HepG2 (cell line): ENCODE data around the gene LYPD8. TPM values are rescaled to one million over a fixed set of nuclear protein-coding genes. Genes with fewer than 3 reads are reported as not detected.

Source experiments
- ATAC-seq: fragments of 200-7000 bp; cut with Tn5 transposase; 3 replicates; pipeline ENCODE4 v1.9.1; 2020; ENCODE audit warnings: mild to moderate bottlenecking, moderate library complexity
- BruUV-seq: library from RNA; stranded (reverse); fragments of 400-500 nt; replicated peaks from 2 replicates; lab custom pipeline; 2021; lab: Mats Ljungman, UMichigan
- CTCF ChIA-PET: fragments of 300-600 bp; formaldehyde crosslinking; extraction: SDS; loops from one replicate; lab custom pipeline; 2021; ENCODE audit warnings: low total read pairs, inconsistent platforms, low intra/inter-chr PET ratio; lab: Yijun Ruan, JAX
- POLR2A ChIA-PET: fragments of 350-600 bp; sonication (Branson Sonifier 250); formaldehyde crosslinking; loops from one replicate; lab custom pipeline; 2020; ENCODE audit warnings: antibody characterized with exemption, inconsistent platforms; lab: Yijun Ruan, JAX
- DNase-seq: peaks from one replicate; pipeline ENCODE4 v3.0.0-alpha.2; 2015; ENCODE audit warnings: low spot score
- FAIRE-seq: peaks from 3 replicates; lab custom pipeline; 2011; peaks lifted over from hg19 to GRCh38; lab: Jason Lieb, UNC
- H2AFZ ChIP-seq: one replicate; pipeline ENCODE4 v1.6.1; 2011; ENCODE audit warnings: low read length, inconsistent platforms
- H3K27ac ChIP-seq: fragments of 300-600 bp; 3 replicates; pipeline ENCODE4 v1.8.0; 2011; ENCODE audit warnings: mixed run types, mild to moderate bottlenecking, mixed read lengths, low read length, inconsistent platforms; ENCODE audit not compliant: insufficient read depth; ENCODE audit errors: extremely low read length
- H3K27me3 ChIP-seq, 2 experiments: fragments of 200-600 bp in 1 of 2; 2 replicates in 1 of 2; 3 replicates in 1 of 2; pipeline versions ENCODE4 v1.6.0 to v1.8.0; 2011; ENCODE audit warnings: low read length in 2 of 2, mild to moderate bottlenecking in 2 of 2, moderate library complexity in 2 of 2, inconsistent platforms in 1 of 2; ENCODE audit not compliant: insufficient read depth in 2 of 2, control insufficient read depth in 1 of 2
- H3K36me3 ChIP-seq, 2 experiments: fragments of 200-600 bp in 1 of 2; replicated peaks in 1 of 2; 2 replicates in 1 of 2; 3 replicates in 1 of 2; pipeline versions ENCODE4 v1.5.1 to v1.8.0; 2011; ENCODE audit warnings: low read length in 2 of 2, inconsistent platforms in 1 of 2; ENCODE audit not compliant: insufficient read depth in 2 of 2, control insufficient read depth in 1 of 2
- H3K4me1 ChIP-seq: 2 replicates; pipeline ENCODE4 v1.5.1; 2012; ENCODE audit warnings: low read length, inconsistent platforms; ENCODE audit not compliant: insufficient read depth
- H3K4me2 ChIP-seq: 2 replicates; pipeline ENCODE4 v1.6.0; 2011; ENCODE audit warnings: low read depth, low read length, inconsistent platforms
- H3K4me3 ChIP-seq, 3 experiments: fragments of 200-600 bp in 1 of 3; sonication (generic), shearing (Covaris generic) in 1 of 3; replicated peaks in 1 of 3; 2 replicates each; pipeline ENCODE4 v1.5.1; 2011 to 2016; ENCODE audit warnings: low read length in 3 of 3, inconsistent platforms in 2 of 3, low read depth in 2 of 3, mild to moderate bottlenecking in 2 of 3, control low read depth in 1 of 3, mixed read lengths in 1 of 3; ENCODE audit not compliant: insufficient read depth in 1 of 3
- H3K79me2 ChIP-seq: one replicate; pipeline ENCODE4 v1.6.1; 2011; ENCODE audit warnings: low read length, inconsistent platforms; ENCODE audit not compliant: insufficient read depth
- H3K9ac ChIP-seq: 2 replicates; pipeline ENCODE4 v1.6.0; 2011; ENCODE audit warnings: mild to moderate bottlenecking, low read depth, low read length, inconsistent platforms; ENCODE audit not compliant: insufficient read depth
- H3K9me3 ChIP-seq: 2 replicates; pipeline ENCODE4 v1.5.1; 2012; ENCODE audit warnings: mild to moderate bottlenecking, low read length
- H4K20me1 ChIP-seq: 2 replicates; pipeline ENCODE4 v1.6.0; 2011; ENCODE audit warnings: inconsistent platforms, mild to moderate bottlenecking, low read length, moderate library complexity; ENCODE audit not compliant: insufficient read depth
- CREM ChIP-seq, 2 experiments: sonication (generic) in 1 of 2; formaldehyde crosslinking in 1 of 2; IDR thresholded peaks; 2 replicates each; pipeline versions ENCODE4 v1.4.0 to v1.6.1; 2016 to 2020; ENCODE audit warnings: antibody characterized with exemption in 1 of 2, mild to moderate bottlenecking in 1 of 2, missing genetic modification reagents in 1 of 2
- DBP ChIP-seq: sonication (generic); formaldehyde crosslinking; IDR thresholded peaks from 2 replicates; pipeline ENCODE4 v1.4.0; 2020; ENCODE audit warnings: missing genetic modification reagents; ENCODE audit errors: not compliant biosample characterization
- ELF3 ChIP-seq: IDR thresholded peaks from 2 replicates; pipeline ENCODE4 v1.6.1; 2016; ENCODE audit warnings: missing genetic modification reagents, missing compliant biosample characterization
- FOSL2 ChIP-seq: sonication (generic); formaldehyde crosslinking; IDR thresholded peaks from 2 replicates; pipeline ENCODE4 v1.4.0; 2020; ENCODE audit warnings: missing genetic modification reagents
- HDAC1 ChIP-seq: sonication (generic); formaldehyde crosslinking; IDR thresholded peaks from 2 replicates; pipeline ENCODE4 v1.5.1; 2020; ENCODE audit warnings: mild to moderate bottlenecking, missing genetic modification reagents
- HDAC2 ChIP-seq: sonication (generic); formaldehyde crosslinking; IDR thresholded peaks from 2 replicates; pipeline ENCODE4 v1.4.0; 2020; ENCODE audit warnings: missing genetic modification reagents
- HNF4A ChIP-seq: sonication (generic); formaldehyde crosslinking; IDR thresholded peaks from 2 replicates; pipeline ENCODE4 v1.4.0; 2020; ENCODE audit warnings: missing genetic modification reagents
- HNRNPUL1 ChIP-seq: fragments of 200-400 bp; formaldehyde crosslinking; IDR thresholded peaks from 2 replicates; pipeline ENCODE4 v1.6.1; 2017; ENCODE audit warnings: low read depth, mild to moderate bottlenecking, low read length, moderate library complexity
- HOMEZ ChIP-seq: IDR thresholded peaks from 2 replicates; pipeline ENCODE4 v1.6.1; 2016; ENCODE audit warnings: low read depth
- ONECUT2 ChIP-seq: sonication (generic); formaldehyde crosslinking; IDR thresholded peaks from 2 replicates; pipeline ENCODE4 v1.4.0; 2020; ENCODE audit warnings: missing genetic modification reagents
- POLR2AphosphoS5 ChIP-seq: IDR thresholded peaks from 2 replicates; pipeline ENCODE4 v1.6.1; 2012; ENCODE audit warnings: low read depth, low read length
- RNF2 ChIP-seq: fragments of 450-650 bp; conservative IDR thresholded peaks from 2 replicates; pipeline ENCODE4 v1.6.1; 2016; ENCODE audit warnings: low read depth
- SAP130 ChIP-seq: IDR thresholded peaks from 2 replicates; pipeline ENCODE4 v1.6.1; 2016; ENCODE audit warnings: low read depth
- SOX5 ChIP-seq: IDR thresholded peaks from 2 replicates; pipeline ENCODE4 v1.6.1; 2016; ENCODE audit warnings: borderline replicate concordance
- XRCC5 ChIP-seq: fragments of 200-400 bp; formaldehyde crosslinking; optimal IDR thresholded peaks from 2 replicates; pipeline ENCODE3; 2017; ENCODE audit warnings: mild to moderate bottlenecking, low read length
- ZBED4 ChIP-seq: sonication (generic); formaldehyde crosslinking; IDR thresholded peaks from 2 replicates; pipeline ENCODE4 v1.4.0; 2020; ENCODE audit warnings: missing genetic modification reagents, borderline replicate concordance
- ZNF432 ChIP-seq: sonication (generic); formaldehyde crosslinking; IDR thresholded peaks from 2 replicates; pipeline ENCODE4 v1.5.0; 2020; ENCODE audit warnings: missing genetic modification reagents, mild to moderate bottlenecking, borderline replicate concordance
- ZNF616 ChIP-seq: sonication (generic); formaldehyde crosslinking; IDR thresholded peaks from 2 replicates; pipeline ENCODE4 v1.5.0; 2020; ENCODE audit warnings: low read depth, mild to moderate bottlenecking, missing genetic modification reagents
- ZNF766 ChIP-seq: sonication (generic); formaldehyde crosslinking; IDR thresholded peaks from 2 replicates; pipeline ENCODE4 v1.5.0; 2020; ENCODE audit warnings: missing genetic modification reagents, borderline replicate concordance
- WGBS: methylation state at CpG from one replicate; pipeline ENCODE4 v1.1.6; 2017; ENCODE audit warnings: low lambda C conversion rate; 5-methylcytosine and 5-hydroxymethylcytosine counted together
- in situ Hi-C: cut with HindIII; loops from 2 replicates; pipeline ENCODE4 v1.10.0; 2017; ENCODE audit warnings: low pct_unique_long_range_greater_than_20kb; ENCODE audit not compliant: extremely low pct_ligation_motif_present
- intact Hi-C: fragments of 100-400 bp; cut with micrococcal nuclease; formaldehyde crosslinking; loops from one replicate; pipeline ENCODE4 v1.10.0; 2022; ENCODE audit not compliant: unreplicated experiment
- polyA plus RNA-seq, 8 experiments: library from polyadenylated mRNA; depleted of rRNA in 3 of 8; stranded (reverse) in 7 of 8; unstranded in 1 of 8; fragments of >200 nt; fragmentation: Illumina TruSeq in 4 of 8; extraction: Trizol in 4 of 8; gene quantifications; 2 replicates each; pipeline versions ENCODE4 v1.2.1 to v1.2.3, GENCODE V29; 2011 to 2016; ENCODE audit warnings: low read depth in 4 of 8, missing spikeins in 1 of 8, mixed read lengths in 1 of 8; ENCODE audit not compliant: insufficient read depth in 1 of 8
- total RNA-seq, 5 experiments: library from RNA; depleted of rRNA; stranded (reverse); fragments of >200 nt; fragmentation: Illumina TruSeq; extraction: Trizol; gene quantifications; 2 replicates each; pipeline ENCODE4 v1.2.3, GENCODE V29; 2016; ENCODE audit warnings: low read depth in 1 of 5

LYPD8 gene
- total and polyA plus RNA-seq, 2 of the 13 experiments (the other 11 are each of a cell fraction or from before 2014, with no cell fraction given) = not detected

GRCh38 chr1:248758352-248758751 lies 2.8 kb upstream of the LYPD8 start (continued):
- TF ChIP-seq DBP (no peak), ELF3 (no peak)

GRCh38 chr1:248757784-248758195 lies 2.2 kb upstream of the LYPD8 start:
- Histone ChIP-seq H3K27me3 (no peaks in the 10 kb centered on the region), H2AFZ (peak overlapping the region; percentile 10), H3K27ac (peak overlapping the region; percentile 77), H3K4me2 (peak overlapping the region; percentile 69), H3K9ac (peak overlapping the region; percentile 45; the same call in 1 of the 2 replicates), H3K79me2 (no peaks in the 10 kb centered on the region), H3K9me3 (no peaks in the 10 kb centered on the region), H3K4me3 (peak overlapping the region in 2 of 3 experiments; percentile 33 to 48; a peak in 1 of 6 replicates), H4K20me1 (no peaks in the 10 kb centered on the region), H3K4me1 (peaks cover 45% of the 10 kb centered on the region), H3K36me3 (no peaks in the 10 kb centered on the region)
- ChIA-PET POLR2A (interaction anchor here (0.9 to 1.4 kb wide), 3 partner anchors 47 to 101 kb away, joined by 3 to 7 read pairs (median 5); partner anchors contain the start of genes ZNF672 and ZNF692), CTCF (no interaction called here)
- intact Hi-C loops (loop anchor here (5.0 kb wide), 1 partner anchor 35 kb away; no protein-coding TSS in a partner anchor), in situ Hi-C loops (loop anchor here (5.0 kb wide), 1 partner anchor 60 kb away; no protein-coding TSS in a partner anchor)
- no peak for FAIRE-seq
- 3% methylated on average over 4 of the region's 5 CpGs for WGBS
- no TSS peak for BruUV-seq
- peak; percentile 89 for DNase-seq
- peak; percentile 93 for ATAC-seq
- peak; percentile 66; the same call in 1 of the 2 replicates for TF ChIP-seq ZBED4
- TF ChIP-seq HNF4A (CRISPR knock-in tag) = peak; percentile 72
- TF ChIP-seq FOSL2 = peak; percentile 78
- no peak for TF ChIP-seq RNF2
- TF ChIP-seq ZNF432 = no peak
- no peak for TF ChIP-seq ZNF616 (CRISPR knock-in tag)
- no peak for TF ChIP-seq HDAC1 (CRISPR knock-in tag)
- peak; percentile 19; the same call in 1 of the 2 replicates for TF ChIP-seq HDAC2 (CRISPR knock-in tag)
- TF ChIP-seq HNRNPUL1 = peak; percentile 37; the same call in 1 of the 2 replicates
- TF ChIP-seq POLR2AphosphoS5 = peak; percentile 43; the same call in 1 of the 2 replicates
- TF ChIP-seq CREM (IDR thresholded peaks at IDR 0.05) = peak; percentile 41; the same call in 1 of the 2 replicates
- TF ChIP-seq CREM (CRISPR knock-in tag; IDR thresholded peaks at IDR 0.05) = no peak
- peak; percentile 46 for TF ChIP-seq SAP130 (CRISPR knock-in tag)
- peak; percentile 39; the same call in 1 of the 2 replicates for TF ChIP-seq HOMEZ (CRISPR knock-in tag)
- peak; percentile 35; the same call in 1 of the 2 replicates for TF ChIP-seq ONECUT2 (CRISPR knock-in tag)
- TF ChIP-seq ZNF766 (CRISPR knock-in tag) = no peak
- peak; percentile 31 for TF ChIP-seq XRCC5
- TF ChIP-seq SOX5 = peak; percentile 50; the same call in 1 of the 2 replicates
